Right lobe of liver (tissue), 6 donors: Measurements from ENCODE around the gene NCDN. TPM values are rescaled to one million over a fixed set of nuclear protein-coding genes. Genes with fewer than 3 reads are reported as not detected.

Experiments used
- ATAC-seq, 4 donors: fragments of 200-7000 bp; cut with Tn5 transposase; one replicate each; pipeline ENCODE4 v1.9.1; 2020; ENCODE audit warnings: mild to moderate bottlenecking in 4 of 4, moderate library complexity in 4 of 4
- DNase-seq, 3 donors: peaks; one replicate each; pipeline ENCODE4 v3.0.0-alpha.2; 2020
- H3K27ac ChIP-seq, 3 donors: fragments of 200-600 bp; one replicate each; pipeline ENCODE4 v1.8.0; 2022
- H3K27me3 ChIP-seq, 2 donors: fragments of 200-600 bp; one replicate each; pipeline ENCODE4 v1.8.0; 2022
- H3K36me3 ChIP-seq, 4 donors: fragments of 200-600 bp; sonication (generic) in 1 of 4; one replicate each; pipeline versions ENCODE4 v1.5.1 to v1.8.0; 2017 to 2022; ENCODE audit warnings: control low read depth in 1 of 4
- H3K4me1 ChIP-seq, 4 donors: fragments of 200-600 bp; sonication (generic) in 1 of 4; one replicate each; pipeline versions ENCODE4 v1.5.1 to v1.8.0; 2017 to 2022; ENCODE audit warnings: control low read depth in 1 of 4
- H3K4me3 ChIP-seq, 3 donors: fragments of 200-600 bp; one replicate each; pipeline ENCODE4 v1.8.0; 2022
- H3K9me3 ChIP-seq, 4 donors: fragments of 200-600 bp; sonication (generic) in 1 of 4; one replicate each; pipeline versions ENCODE4 v1.5.1 to v1.8.0; 2017 to 2022; ENCODE audit warnings: control low read depth in 1 of 4
- POLR2A ChIP-seq: fragments of 450-650 bp; IDR thresholded peaks from one replicate; pipeline ENCODE4 v1.6.1; 2017; ENCODE audit warnings: antibody characterized with exemption, mild to moderate bottlenecking
- WGBS: methylation state at CpG from one replicate; pipeline ENCODE4 v1.1.6; 2018; ENCODE audit warnings: low coverage, low lambda C conversion rate; ENCODE audit not compliant: insufficient coverage; ENCODE audit errors: missing lambda C conversion rate; 5-methylcytosine and 5-hydroxymethylcytosine counted together
- intact Hi-C, 2 donors: fragments of 100-400 bp; cut with DNase I; formaldehyde crosslinking; loops; one replicate each; pipeline versions ENCODE4 v1.11.2 to v1.14.1; 2022
- total RNA-seq, 6 experiments: library from RNA; depleted of rRNA in 2 of 6; stranded (reverse); fragments of >200 nt in 2 of 6; fragmentation: NEBNext Ultra II Directional in 3 of 6; extraction: Animal tissue kit (Norgen Biotek cat#: 25700) in 3 of 6; gene quantifications; one replicate each; pipeline versions ENCODE4 v1.1.0 to v1.2.4, GENCODE V29; 2016 to 2023
- TF ChIP-seq, protein P1 (sequence below), 4 donors: fragments of 200-600 bp in 3 of 4; fragments of 450-650 bp in 1 of 4; IDR thresholded peaks; one replicate each; pipeline versions ENCODE4 v1.5.1 to v1.8.0; 2016 to 2022; ENCODE audit warnings: antibody characterized with exemption in 4 of 4, mild to moderate bottlenecking in 2 of 4
- donor health status: DM: no; HTN: yes; CAD: no.
- donor health status: DM: no; HTN: no; CAD: no.
- donor health status: DM: no; HTN: no; CAD: no.
- donor health status: DM: no; HTN: yes; CAD: no.
- donor health status: DM: no; HTN: yes; CAD: no.

NCDN gene
- total RNA-seq, 6 experiments from 2014 or later = 5.9 to 11.7 (median 7.3) TPM

DNA sequence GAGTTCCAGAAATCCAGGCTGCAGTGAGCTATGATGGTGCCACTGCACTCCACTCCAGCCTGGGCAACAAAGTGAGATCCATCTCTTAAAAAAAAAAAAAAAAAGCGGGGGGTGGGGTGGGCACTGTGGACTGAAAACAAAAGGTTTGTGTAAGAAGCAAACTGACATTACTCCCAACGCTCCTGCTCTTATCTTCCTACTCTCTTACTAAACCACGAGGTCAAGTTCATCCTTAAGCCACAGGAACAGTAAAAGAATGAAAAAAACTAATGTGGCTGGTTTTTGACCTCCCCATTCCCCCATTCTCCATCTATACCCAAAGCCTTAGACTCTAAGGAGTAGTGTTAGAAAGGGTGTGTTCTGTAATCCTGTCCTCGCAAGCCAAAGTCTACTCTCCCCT is 46.3 kb downstream of the NCDN start:
- Histone ChIP-seq H3K4me3 (no peak overlapping the region), H3K27ac (no peak overlapping the region), H3K27me3 (no peaks in the 10 kb centered on the region), H3K9me3 (no peaks in the 10 kb centered on the region), H3K4me1 (no peaks in the 10 kb centered on the region), H3K36me3 (peaks cover 14 to 82% (median 28%) of the 10 kb centered on the region in 4 donors)
- ATAC-seq (no peak), DNase-seq (no peak)
- TF ChIP-seq, protein P1, sequence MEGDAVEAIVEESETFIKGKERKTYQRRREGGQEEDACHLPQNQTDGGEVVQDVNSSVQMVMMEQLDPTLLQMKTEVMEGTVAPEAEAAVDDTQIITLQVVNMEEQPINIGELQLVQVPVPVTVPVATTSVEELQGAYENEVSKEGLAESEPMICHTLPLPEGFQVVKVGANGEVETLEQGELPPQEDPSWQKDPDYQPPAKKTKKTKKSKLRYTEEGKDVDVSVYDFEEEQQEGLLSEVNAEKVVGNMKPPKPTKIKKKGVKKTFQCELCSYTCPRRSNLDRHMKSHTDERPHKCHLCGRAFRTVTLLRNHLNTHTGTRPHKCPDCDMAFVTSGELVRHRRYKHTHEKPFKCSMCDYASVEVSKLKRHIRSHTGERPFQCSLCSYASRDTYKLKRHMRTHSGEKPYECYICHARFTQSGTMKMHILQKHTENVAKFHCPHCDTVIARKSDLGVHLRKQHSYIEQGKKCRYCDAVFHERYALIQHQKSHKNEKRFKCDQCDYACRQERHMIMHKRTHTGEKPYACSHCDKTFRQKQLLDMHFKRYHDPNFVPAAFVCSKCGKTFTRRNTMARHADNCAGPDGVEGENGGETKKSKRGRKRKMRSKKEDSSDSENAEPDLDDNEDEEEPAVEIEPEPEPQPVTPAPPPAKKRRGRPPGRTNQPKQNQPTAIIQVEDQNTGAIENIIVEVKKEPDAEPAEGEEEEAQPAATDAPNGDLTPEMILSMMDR (IDR thresholded peaks at IDR 0.05) = no peak
- TF ChIP-seq POLR2A = no peak
- intact Hi-C loops = no loop called here
- WGBS = 79% methylated on average over 4 of the region's 4 CpGs

DNA sequence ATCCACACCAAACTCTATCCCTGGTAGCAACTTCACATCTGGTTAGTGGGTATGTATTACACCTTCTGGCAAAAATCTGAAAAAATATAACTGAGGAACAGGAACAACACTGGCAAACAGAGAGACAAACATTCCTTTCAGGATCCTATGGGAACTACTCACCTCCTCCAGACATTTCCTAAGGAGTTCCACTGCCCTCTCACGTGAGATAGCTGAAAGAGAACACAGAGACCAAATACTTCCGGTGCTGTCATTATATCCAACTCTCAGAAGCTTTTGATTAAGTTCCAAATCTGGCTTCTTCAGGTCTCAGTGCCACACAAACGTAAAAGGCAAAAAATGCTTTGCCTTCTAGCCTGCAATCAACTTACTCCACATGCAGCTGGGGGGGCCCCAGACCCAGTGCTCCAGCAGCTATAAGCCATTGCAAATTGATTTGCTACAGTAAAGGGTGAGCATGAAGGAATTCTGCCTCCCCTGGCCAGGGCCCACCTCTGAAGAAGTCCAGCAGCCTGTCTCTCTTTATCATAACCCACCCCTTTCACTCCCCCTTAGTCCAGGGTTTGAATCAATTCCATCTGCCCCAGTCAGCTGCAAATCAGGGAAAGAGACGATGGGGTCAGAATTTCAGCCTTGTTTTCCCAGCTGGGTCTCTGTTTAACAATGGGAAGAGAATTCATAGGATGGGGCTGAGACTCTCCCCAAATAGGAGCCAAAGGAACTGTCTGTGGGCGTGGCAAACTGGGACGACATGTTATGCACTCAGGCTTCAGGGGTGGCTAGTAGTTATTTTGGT is 47.7 kb downstream of the NCDN start:
- Histone ChIP-seq H3K4me1 (no peaks in the 10 kb centered on the region), H3K9me3 (no peaks in the 10 kb centered on the region), H3K27me3 (no peaks in the 10 kb centered on the region), H3K4me3 (no peak overlapping the region), H3K27ac (no peak overlapping the region), H3K36me3 (peaks cover 14 to 85% (median 31%) of the 10 kb centered on the region in 4 donors)
- no peak for DNase-seq
- no peak for ATAC-seq
- 92% methylated on average over 6 of the region's 6 CpGs for WGBS
- intact Hi-C loops = no loop called here
- TF ChIP-seq, protein P1 (IDR thresholded peaks at IDR 0.05) = no peak
- TF ChIP-seq POLR2A = no peak

DNA sequence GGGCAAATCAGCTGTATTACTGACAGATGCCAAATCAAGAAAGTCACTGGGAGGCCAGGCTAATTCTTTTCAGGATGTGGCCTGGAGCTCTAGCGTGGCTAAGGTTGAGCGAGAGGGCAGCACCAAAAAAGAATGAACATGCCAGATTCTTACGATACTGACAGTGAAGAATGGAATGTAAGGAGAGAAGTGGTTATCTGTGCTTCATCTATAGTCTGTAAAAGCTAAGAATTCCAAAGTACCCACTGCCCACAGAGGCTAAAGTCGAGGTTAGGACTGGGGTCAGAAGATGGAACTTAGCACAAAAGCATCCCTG is 48.2 kb downstream of the NCDN start:
- H3K4me1 ChIP-seq = no peaks in the 10 kb centered on the region
- no peak overlapping the region for H3K4me3 ChIP-seq
- H3K27ac ChIP-seq = no peak overlapping the region
- H3K36me3 ChIP-seq = peaks cover 14 to 81% (median 31%) of the 10 kb centered on the region in 4 donors
- no peak for ATAC-seq
- intact Hi-C loops = no loop called here
- no peaks in the 10 kb centered on the region for H3K9me3 ChIP-seq
- TF ChIP-seq, protein P1 (IDR thresholded peaks at IDR 0.05) = no peak
- no peak for TF ChIP-seq POLR2A
- no peaks in the 10 kb centered on the region for H3K27me3 ChIP-seq
- 100% methylated on average over 3 of the region's 4 CpGs for WGBS
- no peak for DNase-seq

DNA sequence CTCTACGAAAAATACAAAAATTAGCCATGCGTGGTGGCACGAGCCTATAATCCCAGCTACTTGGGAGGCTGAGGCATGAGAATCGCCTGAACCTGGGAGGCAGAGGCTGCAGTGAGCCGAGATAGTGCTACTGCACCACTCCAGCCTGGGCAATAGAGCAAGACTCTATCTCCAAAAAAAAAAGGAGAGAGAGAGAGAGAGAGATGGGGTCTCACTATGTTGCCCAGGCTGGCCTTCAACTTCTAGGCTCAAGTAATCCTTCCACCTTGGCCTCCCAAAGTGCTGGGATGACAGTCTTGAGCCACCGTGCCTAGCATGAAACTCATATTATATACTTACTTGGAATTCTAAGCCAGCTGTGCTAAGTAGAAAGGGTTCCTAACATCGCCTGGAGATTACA is 54.1 kb downstream of the NCDN start:
- no peak for DNase-seq
- no peaks in the 10 kb centered on the region for H3K9me3 ChIP-seq
- WGBS = 93% methylated on average over 7 of the region's 7 CpGs
- no peaks in the 10 kb centered on the region for H3K4me1 ChIP-seq
- H3K36me3 ChIP-seq = peaks cover 2 to 50% (median 17%) of the 10 kb centered on the region in 4 donors
- intact Hi-C loops = no loop called here
- ATAC-seq = no peak
- TF ChIP-seq, protein P1 (IDR thresholded peaks at IDR 0.05) = no peak
- TF ChIP-seq POLR2A = no peak
- H3K27ac ChIP-seq = no peak overlapping the region
- no peaks in the 10 kb centered on the region for H3K27me3 ChIP-seq
- H3K4me3 ChIP-seq = no peak overlapping the region
